ENCODE measurements around the gene SGCA. TPM values are rescaled to one million over a fixed set of nuclear protein-coding genes. Genes with fewer than 3 reads are reported as not detected.

SGCA gene
- total and polyA plus RNA-seq, 5 donors from 2014 or later: not detected

- Histone ChIP-seq H3K9me3 (ENCODE audit: control insufficient read depth in 2 of 2, low read length in 2 of 2) (peaks cover 0 to 10% of the 10 kb centered on the region in 2 experiments), H3K4me3 (ENCODE audit: low read depth, low read length) (no peak overlapping the region), H3K36me3 (ENCODE audit: control insufficient read depth, insufficient read depth, low read length) (no peaks in the 10 kb centered on the region), H3K27me3 (ENCODE audit: control insufficient read depth, insufficient read depth, low read length) (no peaks in the 10 kb centered on the region), H3K4me1 (ENCODE audit: control insufficient read depth, insufficient read depth, low read length, poor library complexity, severe bottlenecking) (no peaks in the 10 kb centered on the region), H3K27ac (ENCODE audit: insufficient read depth, low read length, poor library complexity, severe bottlenecking) (no peak overlapping the region)
- Mint-ChIP-seq H3K27ac (no peak overlapping the region), H3K4me1 (no peaks in the 10 kb centered on the region), H3K36me3 (peaks cover 10% of the 10 kb centered on the region), H3K4me3 (no peak overlapping the region), H3K27me3 (peaks cover 23% of the 10 kb centered on the region), H3K9me3 (peaks cover under 1 to 20% (median 3%) of the 10 kb centered on the region in 7 donors)
- DNase-seq (no peak), ATAC-seq (ENCODE audit: low read depth in 2 of 2) (no peak)
Observed at GRCh38 chr17:50221864-50222545, 56.2 kb downstream of the SGCA start.

GRCh38 chr17:50222922-50223321 lies 57.1 kb downstream of the SGCA start:
- Histone ChIP-seq H3K36me3 (ENCODE audit: control insufficient read depth, insufficient read depth, low read length) (no peaks in the 10 kb centered on the region), H3K4me1 (ENCODE audit: control insufficient read depth, insufficient read depth, low read length, poor library complexity, severe bottlenecking) (no peaks in the 10 kb centered on the region), H3K27me3 (ENCODE audit: control insufficient read depth, insufficient read depth, low read length) (no peaks in the 10 kb centered on the region), H3K27ac (ENCODE audit: insufficient read depth, low read length, poor library complexity, severe bottlenecking) (no peak overlapping the region), H3K9me3 (ENCODE audit: control insufficient read depth in 2 of 2, low read length in 2 of 2) (peaks cover 0 to 10% of the 10 kb centered on the region in 2 experiments), H3K4me3 (ENCODE audit: low read depth, low read length) (no peak overlapping the region)
- H3K36me3 Mint-ChIP-seq: peaks cover 10% of the 10 kb centered on the region
- no peak overlapping the region for H3K4me3 Mint-ChIP-seq
- no peaks in the 10 kb centered on the region for H3K4me1 Mint-ChIP-seq
- H3K9me3 Mint-ChIP-seq: peaks cover 1 to 25% (median 4%) of the 10 kb centered on the region in 7 donors
- DNase-seq (no peak), ATAC-seq (ENCODE audit: low read depth in 2 of 2) (no peak)
- no peak overlapping the region for H3K27ac Mint-ChIP-seq
- peaks cover 26% of the 10 kb centered on the region for H3K27me3 Mint-ChIP-seq

Other genes starting within 250 kb of the SGCA start
- not detected for gene DLX4, start 196.8 kb upstream of the SGCA start, total RNA-seq
- not detected for gene DLX4, start 196.8 kb upstream of the SGCA start, polyA plus RNA-seq
- gene DLX3, start 170.8 kb upstream of the SGCA start, total RNA-seq: not detected
- under 1 TPM in 2 of 4 donors, not detected in 2; 0.06 to 0.09 TPM for gene DLX3, start 170.8 kb upstream of the SGCA start, polyA plus RNA-seq
- 14.4 TPM for gene ITGA3, start 109.9 kb upstream of the SGCA start, total RNA-seq
- gene ITGA3, start 109.9 kb upstream of the SGCA start, polyA plus RNA-seq: 1 to 10 TPM; 1.7 to 3.9 (median 2.7) TPM
- 25.2 TPM for gene PDK2, start 70.7 kb upstream of the SGCA start, total RNA-seq
- 10 to 100 TPM; 42.1 to 65.2 (median 54.0) TPM for gene PDK2, start 70.7 kb upstream of the SGCA start, polyA plus RNA-seq
- gene SAMD14, start 35.8 kb upstream of the SGCA start, total RNA-seq: 0.96 TPM
- under 1 TPM in 1 of 4 donors, not detected in 3; 0.09 TPM for gene SAMD14, start 35.8 kb upstream of the SGCA start, polyA plus RNA-seq
- 85.4 TPM for gene PPP1R9B, start 15.3 kb upstream of the SGCA start, total RNA-seq
- gene PPP1R9B, start 15.3 kb upstream of the SGCA start, polyA plus RNA-seq: under 1 TPM; 0.41 to 0.55 (median 0.44) TPM
- gene COL1A1, start 35.6 kb downstream of the SGCA start, total RNA-seq: 26.2 TPM
- gene COL1A1, start 35.6 kb downstream of the SGCA start, polyA plus RNA-seq: not detected
- gene TMEM92, start 108.5 kb downstream of the SGCA start, total RNA-seq: not detected
- not detected for gene TMEM92, start 108.5 kb downstream of the SGCA start, polyA plus RNA-seq
- 15.5 TPM for gene XYLT2, start 180.1 kb downstream of the SGCA start, total RNA-seq
- gene XYLT2, start 180.1 kb downstream of the SGCA start, polyA plus RNA-seq: 10 to 100 TPM in 2 of 4 donors, 1 to 10 TPM in 2; 6.2 to 15.9 (median 11.3) TPM
- gene MRPL27, start 207.2 kb downstream of the SGCA start, total RNA-seq: 33.5 TPM
- 10 to 100 TPM; 61.6 to 86.7 (median 80.2) TPM for gene MRPL27, start 207.2 kb downstream of the SGCA start, polyA plus RNA-seq
- 0.81 TPM for gene EME1, start 207.2 kb downstream of the SGCA start, total RNA-seq
- 1 to 10 TPM in 1 of 4 donors, under 1 TPM in 2, not detected in 1; 0.49 to 1.5 (median 0.59) TPM for gene EME1, start 207.2 kb downstream of the SGCA start, polyA plus RNA-seq
- 49.9 TPM for gene LRRC59, start 231.5 kb downstream of the SGCA start, total RNA-seq
- 10 to 100 TPM; 17.2 to 24.0 (median 20.5) TPM for gene LRRC59, start 231.5 kb downstream of the SGCA start, polyA plus RNA-seq

All from CD4-positive, CD25-positive, alpha-beta regulatory T cell (primary cell).